Hippocampal formation (tissue), 2 donors: Measurements from ENCODE around the gene TRIP10.

Experiments
- DNase-seq, 2 donors: peaks; one replicate each; lab custom pipeline; 2025; lab: John Stamatoyannopoulos, UW

Gene TRIP10

DNA sequence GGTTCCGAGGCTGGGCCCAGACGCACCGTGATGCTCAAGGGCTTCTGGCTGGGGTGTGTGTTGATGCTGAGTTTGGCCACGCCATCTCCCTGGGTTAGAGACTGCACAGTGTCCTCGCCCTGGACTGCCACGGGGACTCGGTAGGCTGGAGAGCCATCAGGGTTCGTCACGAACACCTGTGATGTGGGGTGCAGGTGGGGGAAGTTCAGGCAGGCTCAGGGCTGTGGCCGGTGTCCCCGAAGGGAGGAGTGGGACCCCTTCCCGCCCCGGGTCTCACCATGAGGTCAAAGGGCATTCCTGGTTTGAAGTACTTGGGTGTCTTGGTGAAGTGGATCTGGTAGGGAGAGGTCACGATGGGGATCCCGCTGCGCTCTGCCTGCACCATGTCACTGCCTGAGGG, 27.2 kb upstream of the TRIP10 start:
- no peak for DNase-seq

DNA sequence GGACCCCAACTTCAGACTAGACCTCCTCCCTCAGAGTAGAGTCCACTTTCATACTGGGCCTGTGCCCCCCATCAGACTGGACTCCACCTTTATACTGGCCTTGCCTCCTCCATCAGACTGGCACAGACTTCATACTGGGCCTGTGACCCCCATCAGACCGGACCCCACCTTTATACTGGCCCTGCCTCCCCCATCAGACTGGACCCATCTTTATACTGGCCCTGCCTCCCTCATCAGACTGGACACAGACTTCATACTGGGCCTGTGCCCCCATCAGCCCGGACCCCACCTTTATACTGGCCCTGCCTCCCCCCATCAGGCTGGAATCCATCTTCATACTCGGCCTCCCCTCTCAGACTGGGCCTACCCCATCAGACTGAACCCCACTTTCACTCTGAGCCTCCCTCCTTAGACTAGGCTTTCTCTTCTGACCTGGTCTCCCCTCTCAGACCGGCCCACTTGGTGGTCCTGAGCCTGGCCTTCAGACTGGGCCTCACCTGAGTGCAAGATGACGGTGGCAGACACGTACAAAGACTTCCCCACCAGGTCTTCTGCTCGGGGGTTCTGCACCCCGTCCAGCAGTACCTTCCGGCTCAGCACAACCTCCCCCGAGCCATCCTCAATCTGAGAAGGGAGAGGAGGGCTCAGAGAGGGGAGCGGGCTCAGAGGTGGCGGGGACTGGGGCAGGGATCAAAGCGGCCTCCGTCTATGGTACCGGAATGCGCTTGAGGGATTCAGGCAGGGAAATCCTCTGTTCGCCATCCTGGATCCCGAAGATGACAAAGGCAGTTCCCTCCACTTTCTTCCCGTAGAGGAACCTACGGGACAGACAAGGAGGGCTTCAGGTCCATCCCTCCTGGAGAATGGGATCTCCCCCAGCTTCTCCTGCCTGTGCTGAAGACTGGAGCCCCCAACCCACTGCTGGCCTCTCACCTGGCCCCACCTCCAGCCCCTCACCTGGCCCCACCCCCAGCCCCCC, 26.5 kb upstream of the TRIP10 start:
- DNase-seq, result no peak

GRCh38 chr19:6713773-6714692, 25.4 kb upstream of the TRIP10 start:
- no peak for DNase-seq

- DNase-seq, result no peak
These were observed 24.5 kb upstream of the TRIP10 start for GRCh38 chr19:6714749-6715555.

DNA sequence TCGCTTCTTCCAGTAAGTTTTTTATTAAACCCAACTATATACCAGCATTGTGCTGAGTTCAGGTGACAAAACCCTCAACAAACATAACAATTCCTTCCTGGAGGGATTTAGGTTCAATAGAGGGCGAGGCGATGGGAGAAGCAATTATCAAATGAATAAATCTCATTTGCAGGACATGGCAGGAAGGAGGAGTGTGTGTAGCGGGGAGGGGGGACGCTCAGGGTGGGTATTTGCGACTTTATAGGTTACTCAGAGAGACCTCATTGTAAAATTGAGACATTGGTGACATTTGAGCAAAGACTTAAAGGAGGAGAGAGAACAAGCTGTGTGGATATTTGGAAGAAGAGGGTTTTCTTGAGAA, 22.9 kb upstream of the TRIP10 start:
- no peak for DNase-seq

- no peak for DNase-seq
These were observed 22.4 kb upstream of the TRIP10 start for GRCh38 chr19:6717036-6717435.

DNA sequence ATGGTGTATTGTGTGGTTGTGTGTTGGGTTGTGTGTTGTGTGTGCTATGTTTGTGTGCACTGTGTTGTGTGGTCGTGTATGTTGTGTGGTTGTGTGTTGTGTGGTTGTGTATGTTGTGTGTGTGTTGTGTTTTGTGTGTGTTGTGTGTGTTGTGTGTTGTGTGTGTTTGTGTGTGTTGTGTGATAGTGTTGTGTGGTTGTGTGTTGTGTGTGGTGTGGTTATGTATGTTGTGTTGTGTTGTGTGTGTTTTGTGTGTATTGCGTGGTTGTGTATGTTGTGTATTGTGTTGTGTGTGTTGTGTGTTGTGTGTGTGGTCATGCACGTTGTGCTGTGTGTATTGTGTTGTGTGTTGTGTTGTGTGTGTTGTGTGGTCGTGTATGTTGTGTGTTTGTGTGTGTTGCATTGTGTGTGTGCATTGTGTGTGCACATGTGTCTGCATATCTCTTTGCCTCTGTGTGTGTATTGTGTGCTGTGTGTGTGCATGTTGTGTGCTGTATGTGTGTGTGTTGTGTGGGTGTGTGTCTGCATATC, 22.0 kb upstream of the TRIP10 start:
- DNase-seq, result no peak

DNA sequence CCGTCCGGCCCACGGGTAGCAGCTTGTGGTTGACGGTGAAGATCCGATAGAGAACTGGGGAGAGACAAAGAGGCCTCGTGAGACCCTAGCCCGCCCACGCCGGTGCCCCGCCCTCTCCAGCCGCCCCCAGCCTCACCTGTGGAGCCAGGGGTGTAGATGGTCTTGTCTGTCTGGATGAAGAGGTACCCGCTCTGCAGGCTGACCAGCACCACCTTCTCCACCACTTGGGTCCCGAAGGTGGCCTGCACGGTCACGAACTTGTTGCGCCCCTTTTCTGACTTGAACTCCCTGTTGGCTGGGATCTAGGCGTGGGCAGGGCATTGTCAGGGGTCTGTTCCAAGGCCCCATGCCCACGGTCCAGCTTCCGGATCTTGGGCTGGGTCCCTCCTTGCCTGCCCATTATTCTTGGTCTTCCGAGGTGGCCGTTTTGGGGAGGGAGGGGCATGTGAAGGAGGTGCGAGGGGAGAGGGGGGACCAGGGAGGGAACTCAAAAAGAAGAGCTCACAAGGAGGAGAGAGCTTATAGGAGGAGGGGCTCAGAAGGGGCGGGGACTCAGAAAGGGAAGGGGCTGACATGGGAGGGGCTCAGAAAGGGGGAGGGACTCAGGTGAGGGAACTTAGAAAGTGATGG, 21.3 kb upstream of the TRIP10 start:
- DNase-seq, result no peak

DNA sequence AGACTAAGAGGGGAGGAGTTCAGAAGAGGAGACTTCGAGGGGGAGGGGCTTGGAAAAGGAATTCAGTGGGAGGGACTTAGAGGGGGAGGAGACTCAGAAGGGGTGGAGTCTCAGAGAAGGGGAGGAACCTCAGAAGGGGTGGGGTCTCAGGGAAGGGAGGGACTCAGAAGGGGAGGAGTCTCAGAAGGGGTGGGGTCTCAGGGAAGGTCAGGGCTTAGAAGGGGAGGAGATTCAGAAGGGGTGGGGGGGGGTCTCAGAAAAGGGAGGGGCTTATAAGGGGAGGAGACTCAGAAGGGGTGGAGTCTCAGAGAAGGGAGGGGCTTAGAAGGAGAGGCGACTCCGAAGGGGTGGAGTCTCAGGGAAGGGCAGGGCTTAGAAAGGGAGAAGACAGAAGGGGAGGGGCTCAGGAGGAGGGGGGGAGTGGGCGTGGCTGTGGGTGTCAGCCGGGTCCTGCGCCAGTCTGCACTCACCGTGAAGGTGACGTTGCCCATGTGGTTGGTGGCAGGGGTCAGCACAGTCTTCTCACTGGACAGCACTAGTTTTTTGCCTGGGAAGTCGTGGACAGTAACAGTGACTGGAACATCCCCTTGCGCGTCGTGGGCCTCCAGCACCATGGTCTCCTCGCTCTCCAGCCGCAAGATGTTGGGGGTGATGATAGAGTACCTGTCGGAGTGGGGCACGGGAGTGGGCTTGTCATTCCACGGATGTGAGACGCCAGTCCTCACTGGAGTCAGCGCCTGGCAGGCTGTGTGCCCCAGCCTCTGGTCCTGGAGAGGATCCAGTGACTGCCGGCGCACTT, 20.5 kb upstream of the TRIP10 start:
- DNase-seq, result peak; percentile 5 to 39

GRCh38 chr19:6719540-6719861, 20.0 kb upstream of the TRIP10 start:
- DNase-seq, result peak in 1 of 2 donors; percentile 1

- DNase-seq, result no peak
These were observed 19.5 kb upstream of the TRIP10 start for GRCh38 chr19:6719992-6720368.

DNA sequence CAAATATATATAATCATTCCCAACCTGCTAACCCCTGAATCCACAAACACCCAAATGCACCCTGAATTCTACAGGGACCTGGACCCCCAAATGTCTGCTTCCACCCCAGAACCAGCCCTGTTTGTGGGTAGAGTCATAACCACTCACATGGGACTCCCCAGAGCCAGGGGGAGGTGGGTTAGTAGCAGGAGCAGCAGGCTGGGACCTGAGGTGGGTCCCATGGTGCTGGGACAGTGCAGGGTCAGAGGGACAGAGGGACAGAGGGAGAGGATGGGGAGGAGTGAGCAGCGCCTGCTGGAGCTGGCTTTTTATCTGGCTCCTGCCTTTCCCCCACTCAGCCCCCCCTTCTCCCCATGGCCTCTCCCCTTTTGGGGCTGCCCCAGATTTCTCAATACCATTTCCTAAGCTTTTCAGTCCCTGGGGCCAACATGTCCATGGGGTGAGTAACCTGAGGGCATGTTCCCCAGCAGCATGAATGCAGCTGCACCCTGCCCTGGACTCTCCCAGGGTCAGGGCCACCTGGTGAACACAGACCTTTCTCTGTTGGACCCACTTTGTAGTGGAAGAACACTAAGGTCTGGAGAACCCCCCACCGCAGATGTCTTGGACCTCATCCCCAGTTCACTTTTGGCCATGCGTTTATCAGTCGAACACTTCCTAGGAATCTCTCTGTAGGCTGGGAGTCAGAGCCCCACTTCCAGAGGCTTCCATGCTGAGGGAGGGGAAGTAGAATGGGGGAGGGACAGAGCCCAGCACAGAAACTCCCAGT, 18.9 kb upstream of the TRIP10 start, which contains the start of gene C3:
TSS of gene C3 (minus strand) at position 282 of the 769 bp plus-strand sequence. CDS start at position 221, 61 bp downstream.
- peak in 1 of 2 donors; percentile 2 for DNase-seq

DNA sequence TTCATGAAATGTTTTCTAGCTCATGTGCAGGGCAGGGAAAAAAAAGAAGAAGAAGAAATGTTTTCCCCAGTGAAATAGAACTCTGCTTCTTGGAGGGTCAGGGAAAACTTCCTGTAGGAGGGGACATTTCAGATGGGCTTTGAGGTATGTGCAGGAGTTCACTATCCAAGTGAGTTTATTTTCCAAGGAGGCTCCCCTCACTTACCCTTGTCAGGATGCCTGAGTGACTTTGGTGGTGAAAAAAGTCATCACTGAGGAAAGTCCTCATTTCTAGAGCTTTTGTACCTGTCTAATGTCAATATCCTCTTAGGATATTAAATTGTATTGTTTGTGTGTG, 18.4 kb upstream of the TRIP10 start:
- no peak for DNase-seq

GRCh38 chr19:6721773-6722172, 17.7 kb upstream of the TRIP10 start:
- no peak for DNase-seq

- DNase-seq, result peak in 1 of 2 donors; percentile 17
These were observed 16.3 kb upstream of the TRIP10 start for GRCh38 chr19:6723108-6723618.

DNA sequence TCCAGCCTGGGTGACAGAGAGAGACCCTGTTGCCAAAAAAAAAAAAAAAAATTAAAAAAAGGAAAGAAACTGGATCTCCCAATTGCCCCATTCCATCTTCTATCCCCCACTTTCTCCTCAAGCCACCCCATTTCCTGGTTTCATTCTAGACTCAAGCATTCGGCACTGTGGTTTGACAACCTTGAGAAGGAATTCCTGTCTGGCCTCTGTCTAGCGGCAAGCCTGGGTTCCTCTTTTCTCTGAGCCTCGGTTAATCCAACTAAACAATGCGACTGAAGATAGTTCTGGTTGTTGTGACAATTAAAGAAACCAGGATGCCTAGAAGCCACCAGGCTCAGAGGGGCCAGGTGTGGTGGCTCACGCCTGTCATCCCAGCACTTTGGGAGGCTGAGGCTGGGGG, 15.7 kb upstream of the TRIP10 start:
- DNase-seq, result peak in 1 of 2 donors; percentile 3

DNA sequence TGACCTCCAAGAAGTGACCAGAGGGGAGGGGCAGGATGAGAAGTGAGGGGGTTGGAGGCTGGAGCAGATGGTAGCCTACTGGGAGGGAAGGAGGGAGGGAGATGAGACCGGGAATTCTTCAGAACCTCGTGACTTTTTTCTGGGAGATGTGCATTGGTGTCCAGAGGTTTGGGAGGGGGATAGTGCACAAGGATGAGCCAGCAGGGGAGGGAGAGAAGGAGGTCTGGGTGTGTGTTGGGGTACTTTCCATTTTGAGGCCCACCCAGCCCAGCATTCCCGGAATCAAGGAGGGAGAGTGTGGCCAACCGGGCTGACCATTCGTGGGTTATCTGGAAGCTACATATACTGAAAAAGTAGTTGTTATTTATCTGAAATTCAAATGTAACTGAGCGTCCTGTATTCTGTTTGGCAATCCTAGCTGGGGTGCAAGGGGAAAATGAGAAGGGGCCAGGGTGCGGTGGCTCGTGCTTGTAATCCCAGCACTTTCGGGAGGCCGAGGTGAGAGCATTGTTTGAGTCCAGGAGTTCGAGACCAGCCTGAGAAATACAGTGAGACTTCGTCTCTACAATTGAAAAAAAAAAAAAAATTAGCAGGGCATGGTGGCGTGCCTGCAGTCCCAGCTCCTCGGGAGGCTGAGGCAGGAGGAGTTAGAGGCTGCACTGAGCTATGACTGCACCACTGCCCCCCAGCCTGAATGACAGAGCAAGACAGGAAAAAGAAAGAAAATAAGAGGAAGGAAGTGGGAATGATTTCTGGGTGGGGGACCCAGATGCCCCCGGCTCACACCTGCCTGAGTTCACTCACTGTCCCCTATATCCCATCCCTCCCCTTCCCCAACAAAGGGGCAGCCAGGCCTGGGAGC, 14.6 kb upstream of the TRIP10 start:
- DNase-seq, result no peak

DNA sequence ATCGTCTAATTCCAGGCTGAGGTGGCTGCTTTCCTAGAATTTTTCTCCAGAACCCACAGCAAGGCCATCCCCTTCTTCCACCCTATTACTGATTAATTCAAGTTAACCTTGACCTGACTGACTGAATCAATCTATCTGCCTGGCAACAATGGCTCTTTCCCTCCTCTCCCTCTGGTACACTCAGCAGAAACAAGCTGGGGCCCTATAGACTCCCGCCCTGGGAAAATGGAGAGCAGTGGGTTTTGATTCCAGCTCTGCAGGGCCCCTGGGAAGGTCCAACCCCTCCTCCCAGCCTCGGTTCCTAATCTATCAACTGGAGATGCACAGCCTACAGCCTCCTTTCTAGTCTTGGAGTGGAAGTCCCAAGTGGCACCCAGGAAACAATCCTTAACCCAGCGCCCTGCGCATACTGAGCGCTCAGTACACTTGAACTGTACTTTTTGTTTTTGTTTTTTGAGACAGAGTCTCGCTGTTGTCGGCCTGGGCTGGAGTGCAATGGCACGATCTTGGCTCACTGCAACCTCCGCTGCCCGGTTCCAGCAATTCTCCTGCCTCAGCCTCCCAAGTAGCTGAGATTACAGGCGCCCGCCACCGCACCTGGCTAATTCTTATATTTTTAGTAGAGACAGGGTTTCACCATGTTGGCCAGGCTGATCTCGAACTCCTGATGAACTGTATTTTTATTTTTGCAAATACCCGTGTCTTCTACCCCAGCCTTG, 13.8 kb upstream of the TRIP10 start:
- no peak for DNase-seq
